ENCODE results near the gene FAM107B.

FAM107B gene

DNA sequence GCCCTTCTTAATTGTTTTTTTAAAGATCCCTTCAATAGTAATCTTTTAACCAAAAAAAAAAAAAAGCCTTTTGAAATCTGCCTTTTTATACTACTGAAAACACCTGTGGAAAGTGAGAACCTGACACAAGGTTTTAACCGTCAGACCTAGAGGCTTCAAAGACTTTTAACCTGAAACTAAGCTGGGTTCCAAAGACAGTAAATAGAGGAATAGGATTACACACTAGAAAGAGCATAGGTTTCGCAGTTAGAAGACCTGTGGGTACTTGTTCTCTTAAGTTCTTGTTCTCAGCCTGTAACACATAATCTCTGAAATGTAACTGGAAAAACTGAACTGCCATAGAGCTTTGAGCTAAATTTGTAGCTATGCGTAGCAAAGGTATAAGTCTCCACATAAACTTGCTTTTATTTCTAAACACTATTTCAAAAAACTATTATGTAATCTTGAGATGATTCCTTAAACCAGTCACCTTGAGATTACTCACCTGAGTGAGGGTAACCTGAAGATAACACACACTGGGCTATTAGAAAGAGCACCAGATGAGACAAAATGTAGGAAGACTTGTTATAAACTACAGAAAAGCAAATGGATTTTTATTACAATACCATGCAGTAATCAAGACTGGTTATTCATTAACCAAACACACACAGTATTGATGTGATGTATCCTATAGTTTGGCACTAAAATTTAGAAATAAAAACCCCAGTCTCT is 247.4 kb downstream of the FAM107B start:
- DNase-seq, result no peak

DNA sequence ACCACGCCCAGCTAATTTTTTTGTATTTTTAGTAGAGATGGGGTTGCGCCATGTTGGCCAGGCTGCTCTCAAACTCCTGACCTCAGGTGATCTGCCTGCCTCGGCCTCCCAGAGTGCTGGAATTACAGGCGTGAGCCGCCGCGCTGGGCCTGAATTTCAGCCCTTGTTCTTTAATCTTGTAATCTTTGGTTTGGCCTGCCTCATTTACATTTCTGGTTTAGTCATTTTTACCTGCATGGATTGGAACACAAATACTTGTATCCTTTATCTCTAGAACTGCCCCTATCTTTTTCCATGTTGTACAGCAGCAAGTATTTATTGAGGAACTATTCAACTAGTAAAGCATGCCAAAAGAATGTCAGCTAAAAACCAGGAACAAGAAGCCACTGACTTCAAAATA is 248.4 kb downstream of the FAM107B start:
- DNase-seq, result no peak

DNA sequence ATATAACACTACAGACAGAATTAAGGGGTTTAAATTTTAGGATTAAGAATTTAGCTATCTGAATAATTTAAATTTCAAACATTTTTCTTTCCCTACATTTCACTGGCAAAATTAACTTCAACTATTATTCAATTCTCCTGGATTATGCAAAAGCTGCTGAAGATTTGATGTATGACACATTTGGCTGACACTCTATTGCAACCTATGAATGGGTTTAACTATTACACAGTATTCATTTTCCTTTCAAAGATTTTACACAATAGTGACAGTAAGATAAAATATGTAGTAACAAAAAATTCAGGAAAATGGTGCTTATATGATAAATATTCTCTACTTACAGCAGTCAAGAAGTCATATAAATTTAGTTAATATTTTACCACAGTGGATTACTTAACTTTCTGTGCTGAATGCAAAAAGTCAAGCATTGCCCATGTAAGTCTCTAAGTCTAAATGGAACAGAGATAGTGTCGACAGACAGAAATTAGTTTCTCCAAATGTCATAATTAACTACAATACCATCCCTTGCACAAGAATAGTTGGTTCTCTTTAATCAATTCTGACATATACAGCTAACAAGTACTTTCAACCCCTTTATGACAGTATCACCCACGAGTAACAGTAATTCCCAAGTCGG is 249.9 kb downstream of the FAM107B start:
- DNase-seq, result no peak

DNA sequence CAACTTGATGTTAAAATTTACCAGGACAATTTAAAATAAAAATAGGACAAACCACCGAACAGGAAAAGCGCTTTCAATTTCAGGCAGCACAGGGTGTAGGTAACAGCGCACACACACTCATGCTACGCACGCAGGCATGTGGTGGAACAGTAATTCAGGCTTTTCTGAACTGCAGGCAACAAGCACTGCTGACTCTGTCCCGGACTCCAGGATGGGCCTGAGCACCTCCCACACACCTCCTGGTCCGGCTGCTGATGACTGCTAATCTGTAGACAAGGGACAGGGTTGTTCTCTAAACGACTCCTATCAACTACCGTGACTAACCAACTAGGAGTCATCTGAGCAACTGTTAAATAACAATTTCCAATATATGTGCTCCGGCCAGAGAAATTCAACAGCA is 251.4 kb downstream of the FAM107B start:
- DNase-seq, result no peak

DNA sequence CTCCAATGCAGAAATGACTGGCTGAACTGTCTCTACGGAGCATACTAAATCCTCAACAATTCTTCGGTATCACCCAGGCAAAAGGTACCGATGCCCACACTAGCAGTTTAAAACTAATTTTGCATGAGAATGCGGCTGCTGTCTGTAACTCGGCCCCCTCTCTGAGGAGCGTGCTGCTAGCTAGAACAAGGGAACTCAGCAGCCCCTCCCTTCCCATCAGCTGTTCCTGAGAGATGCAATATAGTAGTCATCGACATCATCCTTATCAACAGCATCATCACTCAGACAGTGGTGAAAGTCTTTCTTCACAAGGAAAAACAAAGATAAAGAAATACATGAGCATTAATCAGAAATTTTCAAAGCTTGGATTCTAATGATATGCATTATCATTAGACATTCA is 254.9 kb downstream of the FAM107B start:
- DNase-seq, result no peak

DNA sequence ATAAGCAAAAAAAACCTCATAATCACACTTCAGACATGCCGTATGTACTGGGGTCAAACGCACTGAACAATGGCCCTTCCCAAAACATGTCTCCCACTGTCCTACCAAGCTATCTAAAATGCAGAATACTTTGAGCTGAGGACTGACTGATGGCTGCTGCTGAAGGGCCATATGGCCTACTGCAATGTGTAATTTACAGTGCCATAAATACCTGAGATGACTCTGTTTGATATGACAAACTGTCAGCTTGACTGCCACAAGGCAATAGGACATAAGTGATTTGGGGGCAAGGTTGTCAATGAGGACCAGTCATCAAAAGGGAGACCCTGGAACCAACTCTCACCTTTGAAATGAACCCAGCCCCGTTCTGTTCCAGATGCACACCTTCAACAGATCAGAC is 256.5 kb downstream of the FAM107B start:
- DNase-seq, result no peak

DNA sequence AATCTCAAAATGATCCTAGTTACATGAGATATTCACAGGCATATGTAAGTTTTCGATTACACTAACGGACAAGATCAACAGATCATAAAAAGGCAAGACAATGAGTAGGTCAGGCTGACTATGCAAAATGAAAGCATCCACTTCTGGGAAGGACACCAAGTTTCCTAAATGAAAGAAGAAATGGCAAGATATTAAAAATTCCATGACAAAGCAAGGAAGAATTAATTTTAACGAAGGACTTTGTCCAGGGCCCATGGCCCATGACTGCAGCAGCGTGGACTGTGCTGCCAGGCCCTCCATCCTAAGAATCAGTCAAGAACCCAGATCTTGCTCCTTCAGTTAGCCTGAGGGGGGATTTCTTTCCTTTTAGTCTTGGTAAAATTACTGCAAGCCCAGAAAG is 261.6 kb downstream of the FAM107B start:
- DNase-seq, result no peak

DNA sequence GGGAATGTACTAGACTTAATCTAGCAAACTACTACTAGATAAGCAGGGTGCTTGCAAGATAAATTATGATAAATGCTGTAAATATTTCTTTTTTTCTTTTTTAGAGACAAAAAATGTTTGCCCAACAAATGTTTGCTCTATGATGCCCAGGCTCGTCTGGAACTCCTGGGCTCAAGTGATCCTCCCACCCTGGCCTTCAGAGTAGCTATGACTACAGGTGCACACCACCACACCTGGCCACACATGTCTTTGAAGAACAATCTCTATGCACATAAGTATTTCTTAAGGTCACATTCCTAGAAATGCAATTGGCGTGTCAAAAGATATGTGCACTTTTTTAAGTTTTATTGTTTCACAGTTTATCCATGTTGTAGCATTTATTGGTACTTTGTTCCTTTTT is 264.4 kb downstream of the FAM107B start:
- no peak for DNase-seq

DNA sequence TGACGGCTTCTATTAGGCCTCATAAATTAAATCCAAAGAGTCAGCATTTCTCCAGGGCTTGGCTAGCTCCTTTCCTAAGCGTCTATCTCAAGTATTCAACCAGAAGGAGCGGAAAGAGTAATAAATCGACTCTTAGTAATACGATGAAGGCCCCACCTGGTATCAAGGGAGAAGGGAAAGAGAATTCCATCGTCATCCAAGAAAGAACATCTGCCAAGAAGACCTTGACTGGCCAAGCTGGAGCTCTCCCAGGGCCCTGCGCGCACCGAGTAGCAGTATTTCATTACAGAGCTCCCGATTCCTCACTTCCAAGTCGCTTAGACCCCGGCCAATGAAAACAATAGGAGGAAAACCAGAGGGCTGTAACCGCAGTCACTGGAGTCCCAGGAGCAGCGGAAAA is 266.0 kb downstream of the FAM107B start:
- DNase-seq, result no peak

DNA sequence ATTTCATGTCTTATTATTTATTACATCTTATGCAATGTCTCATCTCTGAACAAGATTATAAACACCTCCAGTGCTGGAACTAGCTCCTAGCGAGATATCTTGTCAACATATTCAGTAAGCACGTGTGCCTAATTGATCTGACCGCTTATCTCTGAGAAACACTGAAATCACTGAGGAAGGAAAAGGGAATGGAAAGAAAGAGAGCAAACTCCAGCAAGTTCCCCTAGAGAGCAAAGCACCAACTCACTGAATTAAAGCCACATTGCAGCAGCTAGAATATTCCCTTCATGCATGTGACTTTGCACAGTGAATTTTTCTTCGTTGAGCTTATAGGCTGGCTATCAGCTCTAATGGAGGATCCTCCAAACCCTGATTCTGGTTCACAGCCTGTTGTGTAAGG is 266.9 kb downstream of the FAM107B start:
- DNase-seq, result no peak

DNA sequence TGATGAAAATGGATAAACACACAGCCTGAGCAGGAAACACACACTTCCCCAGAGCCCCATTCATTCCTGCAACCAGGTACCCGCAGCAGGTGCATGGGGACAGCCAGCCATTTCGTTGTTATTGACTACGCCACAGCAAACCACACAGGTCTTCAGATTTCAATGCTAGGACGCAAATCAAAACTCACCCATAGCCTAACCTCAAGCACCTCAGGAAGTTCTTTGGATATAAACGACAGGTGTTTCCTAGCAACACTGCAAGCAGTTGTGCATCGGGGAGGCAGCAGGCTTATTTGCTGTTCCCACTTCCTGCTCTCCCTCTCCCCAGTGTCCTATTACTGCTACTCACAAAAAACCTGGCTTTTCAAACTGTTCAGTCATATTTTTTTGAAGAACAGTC is 267.5 kb downstream of the FAM107B start:
- no peak for DNase-seq

DNA sequence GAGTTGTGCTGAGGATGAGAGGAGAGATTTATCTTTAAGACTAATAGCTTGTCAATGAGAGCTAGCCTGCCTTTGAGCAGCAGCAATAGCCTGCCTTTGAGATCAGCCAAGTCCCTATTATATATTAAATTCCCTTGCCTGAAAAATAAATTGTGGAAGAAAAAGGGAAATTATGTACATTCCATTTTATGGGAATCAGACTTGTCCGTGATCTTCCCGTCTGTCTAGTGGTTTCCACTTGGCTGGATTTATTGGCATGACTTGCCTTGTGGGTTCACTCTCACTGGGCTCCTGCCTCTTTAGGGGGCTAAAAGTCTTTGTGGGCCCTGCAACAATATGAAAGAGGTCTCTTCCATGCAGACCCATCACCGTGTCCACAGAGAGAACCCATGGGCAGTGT is 272.3 kb downstream of the FAM107B start:
- no peak for DNase-seq

DNA sequence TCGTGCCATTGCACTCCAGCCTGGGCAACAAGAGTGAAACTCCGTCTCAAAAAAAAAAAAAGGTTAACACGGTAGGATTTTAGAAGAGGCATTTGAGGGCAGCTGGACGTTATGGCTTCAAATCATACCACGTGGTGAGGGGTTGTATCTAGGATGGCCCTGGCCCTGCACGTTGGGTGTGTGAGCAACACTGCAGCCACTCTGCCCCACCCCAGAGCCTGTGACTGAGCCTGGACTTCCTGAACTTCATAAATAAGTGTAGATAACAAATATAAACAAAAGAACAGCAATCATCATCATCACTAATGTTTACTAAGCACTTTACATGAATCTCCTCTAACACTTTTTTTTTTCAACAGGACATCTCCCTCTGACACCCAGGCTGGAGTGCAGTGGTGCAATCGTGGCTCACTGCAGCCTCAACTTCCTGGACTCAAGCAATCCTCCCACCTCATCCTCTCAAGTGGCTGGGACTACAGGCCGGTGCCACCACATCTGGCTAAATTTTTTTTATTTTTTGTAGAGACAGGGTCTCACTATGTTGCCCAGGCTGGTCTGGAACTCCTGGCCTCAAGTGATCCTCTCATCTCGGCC is 274.4 kb downstream of the FAM107B start:
- DNase-seq, result peak; percentile 31

DNA sequence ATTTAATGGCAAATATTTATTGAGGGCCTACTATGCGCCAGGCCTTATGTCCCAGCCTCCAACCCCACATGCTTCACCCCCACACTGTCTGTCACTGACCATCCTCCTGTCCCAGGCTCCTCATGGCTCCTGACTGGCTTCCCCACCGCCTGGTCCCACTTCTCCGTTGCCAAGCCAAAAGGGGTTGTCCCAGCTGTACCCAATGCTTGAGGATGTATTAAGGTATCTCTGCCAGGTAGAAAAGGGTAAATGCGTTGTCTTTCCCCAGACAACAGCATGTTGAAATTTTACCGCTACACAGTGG is 275.1 kb downstream of the FAM107B start:
- no peak for DNase-seq

DNA sequence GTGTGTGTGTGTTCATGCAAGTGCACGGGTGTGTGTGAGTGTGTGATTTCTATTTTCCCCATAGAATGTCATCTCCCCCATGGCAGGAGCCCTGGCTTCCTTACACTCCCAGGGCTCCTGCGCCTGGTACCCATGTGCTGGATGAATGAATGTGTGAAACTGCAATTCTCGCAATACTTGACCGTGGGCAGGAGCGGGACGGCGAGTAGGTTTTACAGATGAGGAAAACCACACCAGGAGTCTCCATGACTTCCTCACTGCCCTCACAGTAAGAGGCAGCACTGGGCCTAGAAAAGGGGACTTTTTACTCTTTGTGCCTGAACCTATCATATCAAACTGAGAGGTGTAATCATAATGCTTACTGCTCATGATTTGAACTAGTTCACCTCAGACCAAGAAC is 276.4 kb downstream of the FAM107B start:
- DNase-seq, result peak; percentile 15

DNA sequence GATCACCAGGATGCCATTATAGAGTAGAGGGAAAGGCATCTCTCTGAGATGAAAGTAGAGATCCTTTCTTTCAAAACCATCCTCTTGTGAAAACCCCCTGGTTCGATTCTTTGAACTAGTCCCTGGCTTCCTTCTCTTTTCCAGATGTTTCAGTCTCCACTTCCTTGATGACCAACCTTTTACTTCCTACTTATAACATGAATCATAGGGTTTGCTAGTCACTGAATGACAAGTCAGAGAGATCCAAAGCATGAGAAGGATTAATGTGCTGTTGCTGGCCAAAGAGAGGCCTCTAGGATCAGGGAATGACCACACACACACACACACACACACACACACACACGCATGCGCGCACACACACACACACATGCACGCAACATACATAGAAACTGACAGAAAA is 282.9 kb downstream of the FAM107B start:
- DNase-seq, result peak; percentile 61

DNA sequence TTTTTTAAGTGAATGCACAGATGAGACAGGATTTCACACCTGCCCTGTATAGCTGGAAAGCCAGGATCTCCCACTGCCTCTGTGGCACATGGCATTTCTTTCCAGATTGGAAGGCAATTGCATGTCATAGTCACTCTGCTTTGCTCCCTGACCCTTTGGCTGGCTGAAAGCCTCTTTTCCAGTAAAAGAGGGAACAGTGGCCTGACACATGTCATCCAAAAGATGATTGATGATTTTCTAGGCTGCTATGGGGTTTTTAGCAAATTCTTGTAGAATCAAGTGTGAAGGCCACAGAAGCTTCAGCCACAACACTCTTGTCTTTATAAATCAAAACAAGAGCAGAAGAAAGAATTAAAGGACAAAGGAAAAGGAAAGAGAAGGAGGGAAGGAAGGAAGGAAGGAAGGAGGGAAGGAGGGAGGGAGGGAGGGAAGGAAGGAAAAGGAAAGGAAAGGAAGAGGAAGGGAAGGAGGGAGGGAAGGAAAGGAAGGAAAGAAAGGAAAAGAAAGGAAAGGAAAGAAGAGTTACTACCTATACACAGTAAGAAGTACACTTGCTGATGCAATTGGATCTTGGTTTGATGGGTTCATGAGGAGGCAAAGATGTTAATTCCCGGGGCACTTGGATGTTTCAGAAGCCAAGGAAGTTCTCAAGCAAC is 285.0 kb downstream of the FAM107B start:
- DNase-seq, result no peak

DNA sequence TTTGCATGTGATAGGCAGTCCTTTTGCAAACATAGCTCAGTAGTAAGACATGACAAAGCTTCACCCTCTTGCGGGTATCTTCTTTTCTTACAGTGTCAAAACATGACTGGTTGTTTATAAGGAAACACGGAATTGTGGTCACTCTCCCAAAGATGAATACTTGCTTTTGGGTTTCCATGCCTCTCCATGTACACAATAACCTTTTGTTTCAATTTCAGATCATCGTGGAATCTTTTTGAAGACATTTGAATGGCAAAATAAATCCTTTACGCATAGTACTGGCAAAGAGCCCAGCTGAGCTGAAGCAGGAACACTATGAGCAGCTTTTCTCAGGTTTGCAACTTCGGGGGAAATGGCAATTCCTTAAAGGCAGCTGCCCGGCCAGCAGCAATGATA is 287.2 kb downstream of the FAM107B start:
- DNase-seq, result no peak

DNA sequence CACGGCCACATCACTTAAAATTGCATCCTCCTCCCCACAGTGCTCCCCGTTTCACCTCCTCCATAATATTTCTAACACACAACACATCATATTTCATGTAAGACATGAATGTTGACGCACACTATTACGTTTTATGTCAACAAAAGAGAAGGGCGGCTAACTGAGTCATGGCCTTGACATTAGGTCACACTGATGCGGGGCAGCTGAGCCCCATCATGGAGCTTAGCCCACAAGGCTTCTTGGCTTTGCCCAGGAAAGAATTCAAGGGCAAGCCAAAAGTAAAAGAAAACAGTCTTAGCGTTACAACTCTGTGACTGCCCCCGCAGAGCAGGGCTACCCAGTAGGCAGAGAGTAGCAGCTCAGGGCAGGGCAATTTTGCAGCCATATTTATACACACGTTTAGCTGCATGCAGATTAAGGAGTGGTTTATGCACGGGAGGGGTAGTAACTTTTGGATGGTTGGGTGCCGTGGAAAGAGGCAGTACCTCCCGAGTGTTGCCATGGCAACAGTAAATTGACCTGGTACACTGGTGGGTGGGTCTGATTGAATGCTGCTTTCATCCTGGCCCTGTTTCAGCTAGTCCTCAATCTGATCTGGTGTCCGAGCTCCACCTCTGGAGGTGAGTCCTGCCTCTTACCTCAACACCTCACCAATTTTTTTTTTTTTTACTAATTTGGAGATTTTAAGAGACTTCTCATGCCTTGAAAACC is 287.8 kb downstream of the FAM107B start:
- no peak for DNase-seq

DNA sequence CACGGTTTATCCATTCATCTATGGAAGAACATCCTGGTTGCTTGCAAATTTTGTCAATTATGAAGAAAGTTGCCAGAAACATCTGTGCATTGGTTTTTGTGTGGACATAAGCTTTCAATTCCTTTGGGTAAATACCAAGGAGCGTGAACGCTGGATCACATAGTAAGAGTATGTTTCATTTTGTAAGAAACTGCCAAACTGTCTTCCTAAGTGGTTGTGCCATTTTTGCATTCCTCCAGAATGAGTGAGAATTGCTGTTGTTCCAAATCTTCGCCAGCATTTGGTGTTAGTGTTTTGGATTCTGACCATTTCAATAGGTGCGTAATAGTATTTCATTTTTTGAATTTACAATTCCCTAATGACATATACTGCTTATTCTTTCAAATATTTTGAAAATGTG is 288.7 kb downstream of the FAM107B start:
- no peak for DNase-seq

DNA sequence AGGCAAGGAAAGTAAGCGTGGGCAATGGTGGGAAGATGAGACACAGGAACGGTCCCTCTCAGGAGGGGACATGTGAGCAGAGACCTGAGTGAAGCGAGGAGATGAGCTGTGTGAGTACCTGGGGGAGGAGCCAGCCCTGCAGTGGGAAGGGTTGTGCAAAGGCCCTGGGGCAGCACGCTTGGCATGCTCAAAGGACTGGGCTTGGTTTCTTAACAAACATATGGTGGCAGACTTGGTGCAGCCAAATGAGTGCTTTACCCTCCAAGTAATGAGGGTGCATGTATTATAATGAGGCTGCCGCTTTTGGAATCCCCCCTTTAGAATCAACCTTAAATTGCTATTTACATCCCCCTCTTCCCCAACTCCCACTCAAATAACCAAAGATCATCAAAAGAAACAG is 291.3 kb downstream of the FAM107B start:
- no peak for DNase-seq

DNA sequence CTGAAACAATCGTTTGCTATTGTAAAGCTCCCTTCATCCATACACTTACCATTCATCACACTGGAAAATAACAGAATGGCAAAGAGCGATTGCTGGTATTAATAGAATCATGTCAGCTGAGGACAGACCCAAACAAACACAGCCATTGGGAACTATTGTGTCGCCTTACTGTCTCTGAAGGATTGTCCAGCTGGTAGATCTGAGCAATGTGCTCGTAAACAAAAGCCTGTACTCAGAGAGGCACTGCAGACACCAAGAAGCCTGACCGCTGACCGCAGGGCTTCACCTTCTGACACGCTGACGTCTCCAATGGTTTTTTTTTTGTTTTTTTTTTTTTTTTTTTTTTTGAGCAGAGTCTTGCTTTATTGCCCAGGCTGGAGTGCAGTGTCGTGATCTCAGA is 292.9 kb downstream of the FAM107B start:
- DNase-seq, result no peak

DNA sequence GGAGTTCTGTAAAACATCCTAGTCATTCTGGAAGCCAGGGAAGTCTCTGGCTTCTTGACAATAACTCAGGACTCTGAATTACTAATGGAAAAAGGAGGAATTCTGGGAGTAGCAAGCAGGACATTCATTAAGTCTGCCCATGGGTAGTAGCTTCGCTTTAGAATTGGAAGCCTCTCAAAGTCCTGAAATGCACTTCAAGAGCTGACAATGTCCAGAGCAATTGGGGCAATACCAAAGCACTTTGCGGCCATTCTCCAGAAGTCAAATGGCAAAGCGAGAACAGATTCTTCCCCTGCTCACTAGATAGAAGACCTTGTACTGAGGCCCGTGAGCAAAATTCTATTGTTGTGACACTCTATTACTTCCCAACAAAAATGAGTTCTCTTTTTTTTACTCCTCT is 293.7 kb downstream of the FAM107B start:
- no peak for DNase-seq

DNA sequence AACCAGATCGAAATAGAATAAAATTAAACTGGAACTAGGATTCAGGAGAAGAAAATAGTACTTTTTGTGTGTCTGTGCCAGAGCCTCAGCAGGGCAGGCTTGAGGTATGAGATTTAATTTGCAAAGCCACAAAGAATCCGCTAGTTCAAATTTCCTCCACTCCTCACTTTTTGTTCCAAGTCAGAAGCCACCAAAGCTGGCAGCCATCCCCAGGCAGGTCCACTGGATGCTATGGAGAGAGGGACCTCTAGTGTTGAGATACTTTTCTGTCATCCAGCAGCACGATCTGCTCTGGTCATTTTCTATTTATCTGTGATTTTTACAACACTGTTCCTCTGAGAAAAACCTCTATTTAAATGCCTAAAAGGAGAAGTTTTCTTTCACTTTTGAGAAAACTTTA is 296.1 kb downstream of the FAM107B start:
- peak; percentile 15 for DNase-seq
